Smooth muscle cell (in vitro differentiated cells): ENCODE measurements around the gene MSX1. TPM values are rescaled to one million over a fixed set of nuclear protein-coding genes. Genes with fewer than 3 reads are reported as not detected.

Experiments
- DNase-seq: peaks from one replicate; lab custom pipeline; 2025; ENCODE audit not compliant: unreplicated experiment; lab: John Stamatoyannopoulos, UW
- H2AFZ ChIP-seq: fragments of 200-600 bp; sonication (generic); 2 replicates; pipeline ENCODE4 v1.6.0; 2016; ENCODE audit warnings: antibody characterized with exemption, low read depth, mild to moderate bottlenecking
- H3F3A ChIP-seq: fragments of 200-600 bp; sonication (generic); 2 replicates; pipeline ENCODE4 v1.6.0; 2017; ENCODE audit warnings: antibody characterized with exemption, low read depth
- H3K27ac ChIP-seq: fragments of 200-600 bp; sonication (generic); 2 replicates; pipeline ENCODE4 v1.5.1; 2016; ENCODE audit warnings: low read depth, mild to moderate bottlenecking
- H3K27me3 ChIP-seq: fragments of 200-600 bp; sonication (generic); 2 replicates; pipeline ENCODE4 v1.6.1; 2016; ENCODE audit warnings: low read depth, mild to moderate bottlenecking
- H3K36me3 ChIP-seq: fragments of 200-600 bp; sonication (generic); 2 replicates; pipeline ENCODE4 v1.5.1; 2016; ENCODE audit warnings: low read depth
- H3K4me1 ChIP-seq: fragments of 200-600 bp; sonication (generic); 2 replicates; pipeline ENCODE4 v1.5.1; 2016; ENCODE audit warnings: low read depth
- H3K4me2 ChIP-seq: fragments of 200-600 bp; sonication (generic); 2 replicates; pipeline ENCODE4 v1.6.0; 2016; ENCODE audit warnings: mild to moderate bottlenecking
- H3K4me3 ChIP-seq: fragments of 200-600 bp; sonication (generic); 2 replicates; pipeline ENCODE4 v1.5.1; 2016; ENCODE audit warnings: mild to moderate bottlenecking
- H3K79me2 ChIP-seq: fragments of 200-600 bp; sonication (generic); 2 replicates; pipeline ENCODE4 v1.6.0; 2016; ENCODE audit warnings: low read depth, mild to moderate bottlenecking
- H3K9ac ChIP-seq: fragments of 200-600 bp; sonication (generic); 2 replicates; pipeline ENCODE4 v1.6.0; 2016; ENCODE audit warnings: low read depth
- H3K9me3 ChIP-seq: fragments of 200-600 bp; sonication (generic); replicated peaks from 2 replicates; pipeline ENCODE4 v1.5.1; 2016; ENCODE audit warnings: low read depth
- H4K20me1 ChIP-seq: fragments of 200-600 bp; sonication (generic); 2 replicates; pipeline ENCODE4 v1.6.0; 2016; ENCODE audit warnings: low read depth
- WGBS: methylation state at CpG from one replicate; pipeline ENCODE4 v1.1.7; 2016; ENCODE audit warnings: low lambda C conversion rate; 5-methylcytosine and 5-hydroxymethylcytosine counted together
- polyA plus RNA-seq: library from polyadenylated mRNA; unstranded; fragments of >200 nt; fragmentation: Nextera tagmentation; extraction: Ambion mirVana; gene quantifications from 2 replicates; pipeline ENCODE4 v1.2.1, GENCODE V29; 2016
- total RNA-seq: library from RNA; depleted of rRNA; stranded (reverse); fragments of >200 nt; gene quantifications from 2 replicates; pipeline ENCODE4 v1.2.3, GENCODE V29; 2014
- TF ChIP-seq, protein P1 (sequence below): fragments of 200-600 bp; sonication (generic); IDR thresholded peaks from 2 replicates; pipeline ENCODE4 v1.5.1; 2017; ENCODE audit warnings: borderline replicate concordance, mild to moderate bottlenecking, antibody characterized with exemption; ENCODE audit not compliant: insufficient read depth, poor library complexity, severe bottlenecking

The MSX1 gene
- total and polyA plus RNA-seq, 2 experiments from 2014 or later = 13.4 to 27.5 TPM

DNA sequence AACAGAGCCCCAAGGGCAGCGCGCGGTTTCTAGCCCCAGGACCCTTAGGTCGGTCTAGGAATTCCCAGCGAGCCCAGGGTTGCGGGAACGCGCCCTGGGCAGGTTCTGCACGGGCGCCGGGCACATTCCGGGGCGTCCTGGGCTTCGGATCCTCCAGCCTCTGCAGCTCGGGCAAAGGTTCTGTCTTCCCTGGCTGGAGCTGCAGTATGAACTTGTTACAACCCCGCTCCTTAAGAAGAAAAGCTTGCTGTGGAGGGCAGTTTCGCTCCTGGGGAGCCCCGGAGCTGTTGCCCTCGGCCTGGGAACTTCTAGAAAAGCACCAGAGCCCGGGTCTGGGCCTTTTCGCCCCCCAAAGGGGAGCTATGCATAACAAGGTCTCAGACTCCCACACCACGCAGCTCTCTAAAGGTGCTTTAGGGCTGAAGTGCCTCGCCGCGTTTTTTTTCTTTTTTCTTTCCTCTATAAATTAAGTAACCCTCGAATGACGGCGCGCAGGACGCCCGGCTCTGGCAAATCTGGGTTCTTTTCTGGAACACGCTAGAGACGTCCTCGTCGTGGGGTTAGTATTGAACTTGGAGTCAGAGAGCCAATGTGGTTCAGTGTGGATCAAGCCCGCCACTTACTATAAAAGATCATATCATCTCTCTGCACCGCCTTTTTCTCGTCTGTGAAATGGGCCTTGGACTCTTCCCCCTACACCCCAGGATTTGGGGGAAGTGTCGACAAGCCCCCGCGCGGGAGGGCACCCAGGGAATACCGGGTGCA is 5.7 kb downstream of the MSX1 start:
- Histone ChIP-seq H2AFZ (peak overlapping the region; percentile 85), H3K36me3 (no peaks in the 10 kb centered on the region), H3K27ac (no peak overlapping the region), H3K9ac (no peak overlapping the region), H3K9me3 (no peaks in the 10 kb centered on the region), H3K4me1 (peaks cover 13% of the 10 kb centered on the region), H3F3A (peaks cover 15% of the 10 kb centered on the region), H3K4me2 (peak overlapping the region; percentile 91), H3K79me2 (peaks cover 26% of the 10 kb centered on the region), H3K27me3 (peaks cover 77% of the 10 kb centered on the region), H3K4me3 (peak overlapping the region; percentile 46), H4K20me1 (peaks cover 32% of the 10 kb centered on the region)
- no peak for DNase-seq
- TF ChIP-seq, protein P1, sequence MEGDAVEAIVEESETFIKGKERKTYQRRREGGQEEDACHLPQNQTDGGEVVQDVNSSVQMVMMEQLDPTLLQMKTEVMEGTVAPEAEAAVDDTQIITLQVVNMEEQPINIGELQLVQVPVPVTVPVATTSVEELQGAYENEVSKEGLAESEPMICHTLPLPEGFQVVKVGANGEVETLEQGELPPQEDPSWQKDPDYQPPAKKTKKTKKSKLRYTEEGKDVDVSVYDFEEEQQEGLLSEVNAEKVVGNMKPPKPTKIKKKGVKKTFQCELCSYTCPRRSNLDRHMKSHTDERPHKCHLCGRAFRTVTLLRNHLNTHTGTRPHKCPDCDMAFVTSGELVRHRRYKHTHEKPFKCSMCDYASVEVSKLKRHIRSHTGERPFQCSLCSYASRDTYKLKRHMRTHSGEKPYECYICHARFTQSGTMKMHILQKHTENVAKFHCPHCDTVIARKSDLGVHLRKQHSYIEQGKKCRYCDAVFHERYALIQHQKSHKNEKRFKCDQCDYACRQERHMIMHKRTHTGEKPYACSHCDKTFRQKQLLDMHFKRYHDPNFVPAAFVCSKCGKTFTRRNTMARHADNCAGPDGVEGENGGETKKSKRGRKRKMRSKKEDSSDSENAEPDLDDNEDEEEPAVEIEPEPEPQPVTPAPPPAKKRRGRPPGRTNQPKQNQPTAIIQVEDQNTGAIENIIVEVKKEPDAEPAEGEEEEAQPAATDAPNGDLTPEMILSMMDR = no peak
- WGBS = 7% methylated on average over 43 of the region's 43 CpGs

DNA sequence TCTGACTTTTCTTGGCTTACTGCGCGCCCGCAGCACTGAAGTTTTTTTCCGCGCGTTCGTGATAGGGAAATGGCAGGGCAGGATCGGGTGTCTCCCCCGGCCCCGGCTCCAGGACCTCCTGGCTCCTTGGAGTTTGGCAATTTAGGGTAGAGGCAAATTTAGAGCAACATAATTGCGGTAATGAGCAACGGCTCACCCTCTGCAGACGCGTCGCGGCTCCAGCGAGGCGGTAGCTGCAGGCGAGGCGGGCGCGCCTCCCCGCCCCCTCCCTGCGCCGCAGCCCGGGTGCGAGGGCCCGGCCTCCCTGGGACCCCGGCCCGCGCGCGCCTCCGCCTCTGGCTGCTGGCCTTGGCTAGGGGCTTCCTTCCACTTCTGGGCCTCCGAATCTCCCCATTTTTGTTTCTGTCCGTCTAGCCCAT is 6.2 kb downstream of the MSX1 start:
- peaks cover 16% of the 10 kb centered on the region for H3K4me1 ChIP-seq
- no peak overlapping the region for H3K9ac ChIP-seq
- peaks cover 15% of the 10 kb centered on the region for H3F3A ChIP-seq
- H3K27me3 ChIP-seq = peaks cover 83% of the 10 kb centered on the region
- no peak for DNase-seq
- peaks cover 30% of the 10 kb centered on the region for H4K20me1 ChIP-seq
- H3K4me3 ChIP-seq = peak overlapping the region; percentile 46
- H3K27ac ChIP-seq = no peak overlapping the region
- H3K79me2 ChIP-seq = peaks cover 20% of the 10 kb centered on the region
- TF ChIP-seq, protein P1 = no peak
- peak overlapping the region; percentile 91 for H3K4me2 ChIP-seq
- H3K36me3 ChIP-seq = no peaks in the 10 kb centered on the region
- no peaks in the 10 kb centered on the region for H3K9me3 ChIP-seq
- peak overlapping the region; percentile 85 for H2AFZ ChIP-seq
- WGBS = 3% methylated on average over 25 of the region's 36 CpGs

DNA sequence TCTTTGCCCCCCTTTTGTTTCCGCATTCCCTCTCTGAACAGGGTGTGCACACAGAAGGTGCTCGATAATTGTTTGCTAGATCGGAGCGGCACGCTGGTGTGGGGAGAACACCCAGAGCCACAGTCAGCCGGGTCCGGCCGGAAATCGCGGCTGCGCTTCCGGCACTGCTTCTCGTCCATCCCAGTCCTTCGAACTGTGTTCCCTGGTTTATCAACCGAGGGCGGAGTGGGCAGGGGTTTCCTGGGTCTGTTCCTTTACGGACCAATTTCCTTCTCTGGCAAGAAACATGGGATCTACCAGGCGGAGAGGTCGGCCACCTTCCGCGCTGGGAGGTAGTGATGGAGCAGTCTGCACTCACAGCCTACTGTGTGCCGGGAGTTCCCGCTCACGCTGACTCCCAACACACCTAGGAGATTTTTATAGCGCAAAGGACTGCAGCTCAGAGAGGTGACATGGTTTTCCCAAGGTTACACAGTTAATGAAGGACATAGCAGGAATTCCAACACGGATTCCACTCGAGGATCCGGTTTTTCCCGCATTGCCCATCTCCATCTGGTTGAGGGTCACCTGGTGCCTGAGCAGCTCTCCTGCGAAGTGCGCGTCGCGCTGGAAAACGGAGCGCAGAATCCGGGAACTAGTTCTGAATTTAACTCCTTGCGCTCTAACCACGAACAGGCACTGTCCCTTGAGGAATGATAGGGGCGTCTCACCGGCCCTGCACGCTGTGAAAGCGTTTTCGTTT is 6.8 kb downstream of the MSX1 start:
- Histone ChIP-seq H3K9me3 (no peaks in the 10 kb centered on the region), H3K9ac (no peak overlapping the region), H3K4me3 (peak overlapping the region; percentile 46), H3K4me1 (peaks cover 10% of the 10 kb centered on the region), H3K36me3 (no peaks in the 10 kb centered on the region), H3F3A (peaks cover 15% of the 10 kb centered on the region), H2AFZ (peak overlapping the region; percentile 85), H3K4me2 (peak overlapping the region; percentile 91), H4K20me1 (peaks cover 24% of the 10 kb centered on the region), H3K79me2 (peaks cover 14% of the 10 kb centered on the region), H3K27ac (no peak overlapping the region), H3K27me3 (peaks cover 89% of the 10 kb centered on the region)
- DNase-seq = no peak
- TF ChIP-seq, protein P1 = no peak
- 2% methylated on average over 44 of the region's 44 CpGs for WGBS
